ENCODE measurements around the gene RAB3IP. TPM values are rescaled to one million over a fixed set of nuclear protein-coding genes. Genes with fewer than 3 reads are reported as not detected.

Gene RAB3IP
- total RNA-seq, 1 experiment from 2014 or later, result 39.4 TPM

DNA sequence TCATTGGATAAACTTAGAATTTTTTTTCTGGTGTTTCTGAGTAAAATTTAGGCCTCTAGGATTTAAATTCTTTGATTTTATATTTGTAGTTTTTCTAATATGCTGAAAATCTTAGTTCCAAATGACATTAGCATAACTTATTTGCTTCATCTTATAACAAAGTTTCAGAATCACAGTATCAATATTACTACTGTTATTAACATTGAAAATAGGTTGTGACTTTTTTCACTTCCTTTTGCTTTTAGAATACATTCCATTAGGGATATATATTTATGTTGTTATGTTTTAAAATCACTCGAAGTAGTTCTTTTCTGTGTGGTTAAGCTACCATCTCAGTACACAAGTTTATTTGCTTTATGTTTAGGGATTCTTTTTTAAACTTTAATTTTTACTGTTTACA lies 12.8 kb downstream of the RAB3IP start:
- TF ChIP-seq, protein P1, sequence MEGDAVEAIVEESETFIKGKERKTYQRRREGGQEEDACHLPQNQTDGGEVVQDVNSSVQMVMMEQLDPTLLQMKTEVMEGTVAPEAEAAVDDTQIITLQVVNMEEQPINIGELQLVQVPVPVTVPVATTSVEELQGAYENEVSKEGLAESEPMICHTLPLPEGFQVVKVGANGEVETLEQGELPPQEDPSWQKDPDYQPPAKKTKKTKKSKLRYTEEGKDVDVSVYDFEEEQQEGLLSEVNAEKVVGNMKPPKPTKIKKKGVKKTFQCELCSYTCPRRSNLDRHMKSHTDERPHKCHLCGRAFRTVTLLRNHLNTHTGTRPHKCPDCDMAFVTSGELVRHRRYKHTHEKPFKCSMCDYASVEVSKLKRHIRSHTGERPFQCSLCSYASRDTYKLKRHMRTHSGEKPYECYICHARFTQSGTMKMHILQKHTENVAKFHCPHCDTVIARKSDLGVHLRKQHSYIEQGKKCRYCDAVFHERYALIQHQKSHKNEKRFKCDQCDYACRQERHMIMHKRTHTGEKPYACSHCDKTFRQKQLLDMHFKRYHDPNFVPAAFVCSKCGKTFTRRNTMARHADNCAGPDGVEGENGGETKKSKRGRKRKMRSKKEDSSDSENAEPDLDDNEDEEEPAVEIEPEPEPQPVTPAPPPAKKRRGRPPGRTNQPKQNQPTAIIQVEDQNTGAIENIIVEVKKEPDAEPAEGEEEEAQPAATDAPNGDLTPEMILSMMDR (conservative IDR thresholded peaks at IDR 0.05; ENCODE audit: low read depth, low read length), result no peak
- TF ChIP-seq EZH2 (IDR thresholded peaks at IDR 0.05; ENCODE audit: borderline replicate concordance, low read depth, low read length, poor library complexity, severe bottlenecking), result no peak
- Histone ChIP-seq H3K36me3 (ENCODE audit: insufficient read depth, low read length, poor library complexity, severe bottlenecking) (no peaks in the 10 kb centered on the region), H3K4me3 (ENCODE audit: low read depth, low read length, poor library complexity, severe bottlenecking) (no peak overlapping the region), H3K4me1 (ENCODE audit: insufficient read depth, low read length, poor library complexity, severe bottlenecking) (no peaks in the 10 kb centered on the region), H3K9me3 (ENCODE audit: low read depth, low read length, poor library complexity, severe bottlenecking) (no peaks in the 10 kb centered on the region), H3K27ac (ENCODE audit: low read depth, low read length, poor library complexity, severe bottlenecking) (no peak overlapping the region), H3K27me3 (replicated peaks; ENCODE audit: insufficient read depth, low read depth, low read length, poor library complexity) (no peaks in the 10 kb centered on the region)
- no TSS peak for BruUV-seq (replicated peaks)
- ChIA-PET CTCF (no interaction called here), POLR2A (ENCODE audit: low non-redundant PET) (no interaction called here)
- DNase-seq (ENCODE audit: low spot score), result no peak
- intact Hi-C loops (cut with micrococcal nuclease; ENCODE audit: unreplicated experiment), result no loop called here

DNA sequence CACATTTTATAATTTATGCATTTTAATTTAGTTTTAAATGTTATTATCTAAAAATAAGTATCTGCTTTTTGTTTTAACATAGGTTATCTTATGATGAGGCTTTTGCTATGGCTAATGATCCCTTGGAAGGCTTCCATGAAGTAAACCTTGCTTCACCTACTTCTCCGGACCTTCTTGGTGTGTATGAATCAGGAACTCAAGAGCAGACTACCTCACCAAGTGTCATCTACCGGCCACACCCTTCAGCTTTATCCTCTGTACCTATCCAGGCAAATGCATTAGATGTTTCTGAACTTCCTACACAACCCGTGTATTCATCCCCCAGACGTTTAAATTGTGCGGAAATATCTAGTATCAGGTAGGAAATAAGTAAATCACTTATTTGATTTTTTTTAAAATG lies 16.6 kb downstream of the RAB3IP start:
- ChIA-PET POLR2A (ENCODE audit: low non-redundant PET) (no interaction called here), CTCF (no interaction called here)
- DNase-seq (ENCODE audit: low spot score), result no peak
- peaks cover 8% of the 10 kb centered on the region for H3K9me3 ChIP-seq (ENCODE audit: low read depth, low read length, poor library complexity, severe bottlenecking)
- intact Hi-C loops (cut with micrococcal nuclease; ENCODE audit: unreplicated experiment), result no loop called here
- no peak overlapping the region for H3K27ac ChIP-seq (ENCODE audit: low read depth, low read length, poor library complexity, severe bottlenecking)
- TF ChIP-seq EZH2 (IDR thresholded peaks at IDR 0.05; ENCODE audit: borderline replicate concordance, low read depth, low read length, poor library complexity, severe bottlenecking), result no peak
- TF ChIP-seq, protein P1 (conservative IDR thresholded peaks at IDR 0.05; ENCODE audit: low read depth, low read length), result no peak
- BruUV-seq (replicated peaks), result no TSS peak
- no peak overlapping the region for H3K4me3 ChIP-seq (ENCODE audit: low read depth, low read length, poor library complexity, severe bottlenecking)
- H3K27me3 ChIP-seq (replicated peaks; ENCODE audit: insufficient read depth, low read depth, low read length, poor library complexity), result no peaks in the 10 kb centered on the region
- H3K36me3 ChIP-seq (ENCODE audit: insufficient read depth, low read length, poor library complexity, severe bottlenecking), result peaks cover 13% of the 10 kb centered on the region
- H3K4me1 ChIP-seq (ENCODE audit: insufficient read depth, low read length, poor library complexity, severe bottlenecking), result no peaks in the 10 kb centered on the region

GRCh38 chr12:69756088-69756755 lies 17.6 kb downstream of the RAB3IP start:
- Histone ChIP-seq H3K4me3 (ENCODE audit: low read depth, low read length, poor library complexity, severe bottlenecking) (no peak overlapping the region), H3K27ac (ENCODE audit: low read depth, low read length, poor library complexity, severe bottlenecking) (no peak overlapping the region), H3K36me3 (ENCODE audit: insufficient read depth, low read length, poor library complexity, severe bottlenecking) (peaks cover 13% of the 10 kb centered on the region), H3K4me1 (ENCODE audit: insufficient read depth, low read length, poor library complexity, severe bottlenecking) (no peaks in the 10 kb centered on the region), H3K27me3 (replicated peaks; ENCODE audit: insufficient read depth, low read depth, low read length, poor library complexity) (no peaks in the 10 kb centered on the region), H3K9me3 (ENCODE audit: low read depth, low read length, poor library complexity, severe bottlenecking) (peaks cover 8% of the 10 kb centered on the region)
- ChIA-PET CTCF (no interaction called here), POLR2A (ENCODE audit: low non-redundant PET) (no interaction called here)
- TF ChIP-seq EZH2 (IDR thresholded peaks at IDR 0.05; ENCODE audit: borderline replicate concordance, low read depth, low read length, poor library complexity, severe bottlenecking), result no peak
- TF ChIP-seq, protein P1 (conservative IDR thresholded peaks at IDR 0.05; ENCODE audit: low read depth, low read length), result no peak
- no peak for DNase-seq (ENCODE audit: low spot score)
- BruUV-seq (replicated peaks), result no TSS peak
- intact Hi-C loops (cut with micrococcal nuclease; ENCODE audit: unreplicated experiment), result no loop called here
